ENCODE measurements around the gene NR6A1. TPM values are rescaled to one million over a fixed set of nuclear protein-coding genes. Genes with fewer than 3 reads are reported as not detected.

NR6A1 gene
- polyA plus RNA-seq, 1 experiment: 0.10 TPM

DNA sequence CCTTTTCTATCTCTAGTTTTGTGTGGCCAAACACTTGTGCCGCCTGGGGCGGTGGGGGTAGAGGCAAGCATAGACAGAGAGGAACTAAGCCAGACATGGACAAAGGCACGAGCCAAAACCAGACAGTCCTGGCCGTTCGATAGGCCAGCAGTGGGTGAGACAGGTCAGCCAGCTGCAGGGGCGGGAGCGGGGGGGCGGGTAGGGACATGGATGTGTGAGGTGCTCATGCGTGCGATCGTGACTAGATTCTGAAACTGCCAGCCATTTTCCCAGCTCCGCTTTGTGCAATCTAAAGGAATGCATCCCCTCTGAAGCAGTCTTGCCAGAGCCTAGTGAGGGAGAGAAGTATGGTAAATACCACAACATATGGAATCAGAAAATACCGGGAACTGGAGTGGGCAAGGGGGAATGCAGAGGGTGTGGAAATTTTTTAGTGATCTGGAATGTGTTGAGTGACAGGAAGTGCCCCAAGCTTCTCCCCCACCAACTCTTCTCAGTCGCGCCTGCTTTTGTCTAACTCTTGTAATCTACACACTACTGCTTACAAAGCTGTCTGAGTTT is 111.9 kb downstream of the NR6A1 start:
- H3K27ac ChIP-seq (ENCODE audit: low read depth, low read length): peak overlapping the region; percentile 93
- H3K9me3 ChIP-seq (ENCODE audit: control insufficient read depth, insufficient read depth, low read length): no peaks in the 10 kb centered on the region
- no peaks in the 10 kb centered on the region for H3K27me3 ChIP-seq (ENCODE audit: control insufficient read depth, insufficient read depth, low read length)
- ChIA-PET CTCF (interaction anchor here (0.6 to 4.2 kb wide), 6 partner anchors 42 to 1151 kb away, joined by 3 to 19 read pairs (median 8); no protein-coding TSS in a partner anchor), POLR2A (interaction anchor here (0.6 to 2.8 kb wide), 13 partner anchors 9 to 582 kb away, joined by 3 to 17 read pairs (median 4); partner anchors contain the start of genes HSPA5 and NR6A1)
- H3K4me3 ChIP-seq (ENCODE audit: low read depth, low read length): peak overlapping the region; percentile 71
- TF ChIP-seq CTCF (IDR thresholded peaks at IDR 0.05; ENCODE audit: low read depth, low read length): no peak
- DNase-seq (ENCODE audit: low read depth, low spot score): peak; percentile 93

DNA sequence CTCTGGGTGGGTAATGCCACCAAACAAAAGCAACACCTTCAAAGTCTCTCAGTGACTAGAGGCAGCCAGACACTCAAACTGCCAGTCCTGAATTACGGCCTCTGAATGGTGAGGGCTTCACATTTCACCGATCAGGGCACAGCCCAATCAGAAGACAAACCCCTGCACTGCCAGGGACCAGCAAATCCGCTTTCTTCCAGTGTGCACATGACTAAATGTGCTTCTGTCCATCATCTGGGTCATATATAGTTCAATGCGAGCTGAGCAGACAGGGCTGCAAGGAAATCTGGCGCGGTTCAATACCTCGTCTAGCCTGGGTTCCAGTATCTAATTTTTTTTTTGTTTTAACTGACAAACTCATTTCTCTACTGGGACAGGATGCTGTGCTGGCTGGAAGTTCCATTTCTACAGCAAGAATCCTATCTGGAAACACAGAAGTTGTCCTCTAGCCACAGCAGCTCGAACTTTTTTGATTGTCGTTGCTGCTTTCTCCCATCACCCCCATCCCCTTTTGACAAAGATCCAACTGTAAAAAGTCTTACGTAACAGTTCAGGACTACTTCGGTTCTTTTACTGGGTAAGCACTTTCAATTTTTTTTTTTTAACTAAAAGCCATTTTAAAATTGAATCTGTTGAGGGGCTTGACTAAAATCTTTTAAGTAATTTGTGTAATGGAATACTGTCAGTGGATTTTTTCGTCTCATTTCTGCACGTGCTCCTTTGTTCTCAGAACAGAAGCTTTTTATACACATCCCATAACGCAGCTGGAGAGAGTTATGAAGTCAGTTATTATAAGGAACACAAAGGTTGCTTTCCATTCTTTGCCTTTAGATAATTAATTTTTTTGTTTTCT is 112.7 kb downstream of the NR6A1 start:
- ChIA-PET CTCF (interaction anchor here (2.4 to 3.3 kb wide), 2 partner anchors 41 to 106 kb away, joined by 12 to 15 read pairs; no protein-coding TSS in a partner anchor), POLR2A (interaction anchor here (0.6 to 2.8 kb wide), 17 partner anchors 12 to 583 kb away, joined by 3 to 17 read pairs (median 4); partner anchors contain the start of genes HSPA5, NR6A1 and SCAI)

GRCh38 chr9:124657516-124657915 is 113.6 kb downstream of the NR6A1 start:
- Histone ChIP-seq H3K4me3 (ENCODE audit: low read depth, low read length) (no peak overlapping the region), H3K9me3 (ENCODE audit: control insufficient read depth, insufficient read depth, low read length) (no peaks in the 10 kb centered on the region), H3K27ac (ENCODE audit: low read depth, low read length) (no peak overlapping the region), H3K27me3 (ENCODE audit: control insufficient read depth, insufficient read depth, low read length) (no peaks in the 10 kb centered on the region)
- no peak for TF ChIP-seq CTCF (IDR thresholded peaks at IDR 0.05; ENCODE audit: low read depth, low read length)
- CTCF ChIA-PET: interaction anchor here (0.6 to 2.4 kb wide), 2 partner anchors 40 to 114 kb away, joined by 3 to 12 read pairs; no protein-coding TSS in a partner anchor
- no peak for DNase-seq (ENCODE audit: low read depth, low spot score)
- POLR2A ChIA-PET: interaction anchor here (0.7 kb wide), 1 partner anchor 521 kb away, joined by 4 read pairs; no protein-coding TSS in a partner anchor

More for the DNA sequence above, 112.7 kb downstream of the NR6A1 start:
- peak overlapping the region; percentile 71 for H3K4me3 ChIP-seq (ENCODE audit: low read depth, low read length)
- no peaks in the 10 kb centered on the region for H3K27me3 ChIP-seq (ENCODE audit: control insufficient read depth, insufficient read depth, low read length)
- no peak for TF ChIP-seq CTCF (IDR thresholded peaks at IDR 0.05; ENCODE audit: low read depth, low read length)
- peak overlapping the region; percentile 93 for H3K27ac ChIP-seq (ENCODE audit: low read depth, low read length)
- H3K9me3 ChIP-seq (ENCODE audit: control insufficient read depth, insufficient read depth, low read length): no peaks in the 10 kb centered on the region
- peak; percentile 93 for DNase-seq (ENCODE audit: low read depth, low spot score)

DNA sequence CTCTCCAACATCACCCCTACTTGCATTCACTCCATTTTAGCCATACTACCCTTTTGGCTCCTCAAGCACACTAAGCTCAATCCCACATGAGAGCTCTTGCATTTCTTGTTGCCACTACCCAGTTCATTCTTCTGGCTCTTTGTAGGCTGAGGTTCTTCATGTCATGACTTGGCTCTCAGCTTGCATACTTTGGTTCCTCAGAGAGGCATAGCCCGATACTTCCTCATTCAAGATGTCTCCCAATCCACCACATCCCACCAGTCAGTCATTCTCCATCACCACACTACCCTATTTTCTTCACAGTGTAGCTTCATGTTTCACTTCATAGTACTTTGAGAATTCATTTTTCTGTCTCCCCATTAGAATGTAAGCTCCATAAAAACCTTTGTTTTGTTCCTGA is 116.7 kb downstream of the NR6A1 start:
- Histone ChIP-seq H3K9me3 (ENCODE audit: control insufficient read depth, insufficient read depth, low read length) (no peaks in the 10 kb centered on the region), H3K27ac (ENCODE audit: low read depth, low read length) (no peak overlapping the region), H3K27me3 (ENCODE audit: control insufficient read depth, insufficient read depth, low read length) (no peaks in the 10 kb centered on the region), H3K4me3 (ENCODE audit: low read depth, low read length) (no peak overlapping the region)
- no peak for TF ChIP-seq CTCF (IDR thresholded peaks at IDR 0.05; ENCODE audit: low read depth, low read length)
- POLR2A ChIA-PET: interaction anchor here (0.6 kb wide), 1 partner anchor 13 kb away, joined by 3 read pairs; no protein-coding TSS in a partner anchor
- CTCF ChIA-PET: interaction anchor here (0.9 to 3.2 kb wide), 2 partner anchors 37 to 235 kb away, joined by 3 to 21 read pairs; no protein-coding TSS in a partner anchor
- no peak for DNase-seq (ENCODE audit: low read depth, low spot score)
